Adrenal gland (tissue), 12 donors: Measurements from ENCODE around the gene OSGEP. TPM values are rescaled to one million over a fixed set of nuclear protein-coding genes. Genes with fewer than 3 reads are reported as not detected.
"Not testable (repeated sequence)": the region's sequence is repeated elsewhere in the genome, so short reads cannot be mapped to it uniquely, and the experiment has no call there.

Source experiments
- DNase-seq, 7 donors: peaks; one replicate each; pipeline ENCODE4 v3.0.0-alpha.2; 2019 to 2020
- H3K27ac ChIP-seq, 5 donors: fragments of 200-600 bp; sonication (generic) in 4 of 5; 1 replicate in 3 of 5; 2 replicates in 2 of 5; pipeline versions ENCODE4 v1.5.1 to v1.8.0; 2016 to 2020; ENCODE audit warnings: mild to moderate bottlenecking in 1 of 5
- H3K27me3 ChIP-seq: fragments of 200-600 bp; 2 replicates; pipeline ENCODE4 v1.8.0; 2021
- H3K36me3 ChIP-seq, 2 donors: fragments of 200-600 bp; replicated peaks in 1 of 2; 1 replicate in 1 of 2; 2 replicates in 1 of 2; pipeline versions ENCODE4 v1.5.1 to v1.8.0; 2018 to 2022
- H3K4me1 ChIP-seq, 2 donors: fragments of 200-600 bp; replicated peaks in 1 of 2; 1 replicate in 1 of 2; 2 replicates in 1 of 2; pipeline versions ENCODE4 v1.5.1 to v1.8.0; 2018 to 2021
- H3K4me3 ChIP-seq, 4 donors: fragments of 200-600 bp; sonication (generic) in 3 of 4; one replicate each; pipeline ENCODE4 v1.5.1; 2016 to 2018
- H3K9me3 ChIP-seq, 3 donors: fragments of 200-600 bp; sonication (generic) in 1 of 3; replicated peaks in 1 of 3; 1 replicate in 2 of 3; 2 replicates in 1 of 3; pipeline versions ENCODE4 v1.5.1 to v1.8.0; 2016 to 2021
- POLR2A ChIP-seq, 2 donors: fragments of 450-650 bp; IDR thresholded peaks; one replicate each; pipeline ENCODE4 v1.6.1; 2017; ENCODE audit warnings: antibody characterized with exemption in 2 of 2, mild to moderate bottlenecking in 2 of 2, moderate library complexity in 1 of 2
- WGBS, 4 donors: extraction: QIAGEN DNeasy Blood & Tissue Kit in 2 of 4; methylation state at CpG; one replicate each; pipeline versions ENCODE4 v1.1.5 to v1.1.7; 2013 to 2017; 5-methylcytosine and 5-hydroxymethylcytosine counted together
- intact Hi-C, 2 donors: fragments of 100-400 bp; cut with DNase I; formaldehyde crosslinking; loops; one replicate each; pipeline versions ENCODE4 v1.14.1 to v1.15.0; 2022 to 2023
- polyA plus RNA-seq, 3 donors: library from polyadenylated mRNA; stranded (reverse); fragments of 200-250 nt in 2 of 3; fragments of 350-450 nt in 1 of 3; fragmentation: Illumina TruSeq in 1 of 3; extraction: RNeasy Lipid Tissue Mini Kit (QIAGEN cat#74804) in 1 of 3; gene quantifications; one replicate each; pipeline ENCODE4 v1.2.3, GENCODE V29; 2013 to 2014
- total RNA-seq, 9 donors: library from RNA; depleted of rRNA in 4 of 9; stranded (reverse); fragments of >200 nt in 4 of 9; fragments of 120-200 nt in 1 of 9; fragmentation: NEBNext Ultra II Directional in 1 of 9; extraction: Animal tissue kit (Norgen Biotek cat#: 25700) in 1 of 9; gene quantifications; one replicate each; pipeline versions ENCODE4 v1.1.0 to v1.2.4, GENCODE V29; 2013 to 2023
- TF ChIP-seq, protein P1 (sequence below), 6 experiments: fragments of 450-650 bp in 4 of 6; fragments of 200-600 bp in 2 of 6; sonication (generic) in 1 of 6; IDR thresholded peaks; 1 replicate in 5 of 6; 2 replicates in 1 of 6; pipeline versions ENCODE4 v1.5.1 to v1.8.0; 2016 to 2021; ENCODE audit warnings: antibody characterized with exemption in 6 of 6, mild to moderate bottlenecking in 2 of 6, moderate library complexity in 1 of 6
- donor health status: healthy with polysubstance abuse.
- donor health status: Bipolar disorder and iron deficiency.
- donor health status: DM: yes; HTN: yes; CAD: no.
- donor health status: DM: no; HTN: no; CAD: no.
- donor health status: DM: no; HTN: no; CAD: no.
- donor health status: DM: yes; HTN: yes; CAD: no.

OSGEP gene
- total and polyA plus RNA-seq, 12 donors = 25.0 to 102 (median 37.5) TPM

DNA sequence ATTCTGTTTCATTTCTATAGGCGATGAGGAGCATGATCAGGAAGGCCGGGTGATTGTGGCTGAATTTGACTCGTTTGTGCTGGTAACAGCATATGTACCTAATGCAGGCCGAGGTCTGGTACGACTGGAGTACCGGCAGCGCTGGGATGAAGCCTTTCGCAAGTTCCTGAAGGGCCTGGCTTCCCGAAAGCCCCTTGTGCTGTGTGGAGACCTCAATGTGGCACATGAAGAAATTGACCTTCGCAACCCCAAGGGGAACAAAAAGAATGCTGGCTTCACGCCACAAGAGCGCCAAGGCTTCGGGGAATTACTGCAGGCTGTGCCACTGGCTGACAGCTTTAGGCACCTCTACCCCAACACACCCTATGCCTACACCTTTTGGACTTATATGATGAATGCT is 2.4 kb upstream of the OSGEP start:
- Histone ChIP-seq H3K4me3 (no peak overlapping the region), H3K36me3 (peaks cover 0 to 37% of the 10 kb centered on the region in 2 donors), H3K9me3 (no peaks in the 10 kb centered on the region), H3K27me3 (no peaks in the 10 kb centered on the region), H3K27ac (peak overlapping the region in 1 of 5 donors; percentile 95), H3K4me1 (peaks cover 25 to 44% of the 10 kb centered on the region in 2 donors)
- TF ChIP-seq, protein P1, sequence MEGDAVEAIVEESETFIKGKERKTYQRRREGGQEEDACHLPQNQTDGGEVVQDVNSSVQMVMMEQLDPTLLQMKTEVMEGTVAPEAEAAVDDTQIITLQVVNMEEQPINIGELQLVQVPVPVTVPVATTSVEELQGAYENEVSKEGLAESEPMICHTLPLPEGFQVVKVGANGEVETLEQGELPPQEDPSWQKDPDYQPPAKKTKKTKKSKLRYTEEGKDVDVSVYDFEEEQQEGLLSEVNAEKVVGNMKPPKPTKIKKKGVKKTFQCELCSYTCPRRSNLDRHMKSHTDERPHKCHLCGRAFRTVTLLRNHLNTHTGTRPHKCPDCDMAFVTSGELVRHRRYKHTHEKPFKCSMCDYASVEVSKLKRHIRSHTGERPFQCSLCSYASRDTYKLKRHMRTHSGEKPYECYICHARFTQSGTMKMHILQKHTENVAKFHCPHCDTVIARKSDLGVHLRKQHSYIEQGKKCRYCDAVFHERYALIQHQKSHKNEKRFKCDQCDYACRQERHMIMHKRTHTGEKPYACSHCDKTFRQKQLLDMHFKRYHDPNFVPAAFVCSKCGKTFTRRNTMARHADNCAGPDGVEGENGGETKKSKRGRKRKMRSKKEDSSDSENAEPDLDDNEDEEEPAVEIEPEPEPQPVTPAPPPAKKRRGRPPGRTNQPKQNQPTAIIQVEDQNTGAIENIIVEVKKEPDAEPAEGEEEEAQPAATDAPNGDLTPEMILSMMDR (IDR thresholded peaks at IDR 0.05) = no peak
- no peak for TF ChIP-seq POLR2A (IDR thresholded peaks at IDR 0.05)
- 69 to 89% (median 78%) methylated on average over 11 to 13 of the region's 13 CpGs for WGBS, 4 donors
- peak in 3 of 7 donors; percentile 22 to 39 (median 34) for DNase-seq
- intact Hi-C loops = no loop called here

GRCh38 chr14:20455355-20456300 is 1.0 kb upstream of the OSGEP start:
- peak in 4 of 7 donors; percentile 82 to 87 (median 86) for DNase-seq
- Histone ChIP-seq H3K27ac (peak overlapping the region; percentile 87 to 95 (median 94)), H3K27me3 (no peaks in the 10 kb centered on the region), H3K9me3 (no peaks in the 10 kb centered on the region), H3K36me3 (peaks cover 0 to 50% of the 10 kb centered on the region in 2 donors), H3K4me3 (peak overlapping the region in 3 of 4 donors; percentile 67 to 75 (median 67)), H3K4me1 (peaks cover 23 to 43% of the 10 kb centered on the region in 2 donors)
- 0 to 1% (median 1%) methylated on average over 38 to 39 of the region's 39 CpGs for WGBS, 4 donors
- TF ChIP-seq POLR2A (IDR thresholded peaks at IDR 0.05) = no peak
- TF ChIP-seq, protein P1 (IDR thresholded peaks at IDR 0.05) = peak in 1 of 6 experiments; percentile 2
- intact Hi-C loops = no loop called here

DNA sequence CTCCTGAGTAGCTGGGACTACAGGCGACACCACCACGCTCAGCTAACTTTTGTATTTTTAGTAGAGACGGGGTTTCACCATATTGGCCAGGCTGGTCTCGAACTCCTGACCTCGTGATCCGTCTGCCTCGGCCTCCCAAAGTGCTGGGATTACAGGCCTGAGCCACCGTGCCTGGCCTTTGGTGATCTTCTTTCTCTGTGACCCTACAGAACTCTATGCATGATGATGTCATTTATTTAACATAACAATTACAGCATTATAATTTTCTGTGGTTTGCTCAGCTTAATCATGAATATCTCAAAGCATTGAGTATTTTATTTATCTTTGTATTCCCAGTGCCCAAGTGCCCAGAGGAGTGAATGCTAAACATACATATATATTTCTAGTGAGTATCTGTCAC is 1.8 kb downstream of the OSGEP start:
- WGBS, 4 donors = 89 to 94% (median 93%) methylated on average over 8 of the region's 8 CpGs
- Histone ChIP-seq H3K36me3 (peaks cover 0 to 61% of the 10 kb centered on the region in 2 donors), H3K4me1 (peaks cover 16 to 24% of the 10 kb centered on the region in 2 donors)
- DNase-seq, H3K9me3 ChIP-seq, H3K27ac ChIP-seq, H3K27me3 ChIP-seq, H3K4me3 ChIP-seq: not testable (repeated sequence)
- intact Hi-C loops = loop anchor here in 1 of 2 donors (5.0 kb wide), 1 partner anchor 36 kb away; no protein-coding TSS in a partner anchor

GRCh38 chr14:20446889-20447288 is 7.7 kb downstream of the OSGEP start:
- H3K36me3 ChIP-seq = peaks cover 0 to 68% of the 10 kb centered on the region in 2 donors
- no peak overlapping the region for H3K4me3 ChIP-seq
- 95 to 96% (median 95%) methylated on average over 5 of the region's 5 CpGs for WGBS, 4 donors

GRCh38 chr14:20443650-20444049 is 11.0 kb downstream of the OSGEP start:
- H3K4me1 ChIP-seq, H3K27ac ChIP-seq, DNase-seq, H3K27me3 ChIP-seq, H3K9me3 ChIP-seq, intact Hi-C loops, H3K4me3 ChIP-seq: not testable (repeated sequence)
- peaks cover 0 to 36% of the 10 kb centered on the region in 2 donors for H3K36me3 ChIP-seq
- WGBS, 4 donors = 91 to 100% (median 93%) methylated on average over 2 of the region's 4 CpGs

More at GRCh38 chr14:20446889-20447288, 7.7 kb downstream of the OSGEP start:
- DNase-seq = no peak
- Histone ChIP-seq H3K27me3 (no peaks in the 10 kb centered on the region), H3K4me1 (no peaks in the 10 kb centered on the region), H3K9me3 (no peaks in the 10 kb centered on the region), H3K27ac (no peak overlapping the region)
- intact Hi-C loops = no loop called here
- TF ChIP-seq POLR2A (IDR thresholded peaks at IDR 0.05) = no peak
- TF ChIP-seq, protein P1 (IDR thresholded peaks at IDR 0.05) = no peak
